OCI-LY7 (cell line): ENCODE data around the gene TGFBR2. TPM values are rescaled to one million over a fixed set of nuclear protein-coding genes. Genes with fewer than 3 reads are reported as not detected.

Experiments
- BruUV-seq: library from RNA; stranded (reverse); fragments of 400-500 nt; replicated peaks from 2 replicates; lab custom pipeline; 2021; lab: Mats Ljungman, UMichigan
- CTCF ChIA-PET: fragments of 300-600 bp; sonication (Branson Sonifier 250); formaldehyde crosslinking; loops from one replicate; lab custom pipeline; 2022; ENCODE audit warnings: antibody characterized with exemption; ENCODE audit not compliant: unreplicated experiment; lab: Charles Lee
- POLR2A ChIA-PET: fragments of 300-600 bp; sonication (Branson Sonifier 250); formaldehyde crosslinking; loops from one replicate; lab custom pipeline; 2022; ENCODE audit warnings: antibody characterized with exemption; lab: Charles Lee
- DNase-seq: peaks from one replicate; pipeline ENCODE4 v3.0.0-alpha.2; 2015; ENCODE audit warnings: low spot score
- H2AFZ ChIP-seq: fragments of 200-600 bp; sonication (generic), shearing (Covaris generic); 2 replicates; pipeline ENCODE4 v1.6.1; 2014; ENCODE audit warnings: mild to moderate bottlenecking, antibody characterized with exemption, low read length, moderate library complexity
- H3K27ac ChIP-seq: fragments of 200-600 bp; sonication (generic); 2 replicates; pipeline ENCODE4 v1.5.1; 2014; ENCODE audit warnings: mixed run types, low read depth, mild to moderate bottlenecking, moderate library complexity, low read length, inconsistent platforms; ENCODE audit not compliant: poor library complexity, severe bottlenecking
- H3K36me3 ChIP-seq: fragments of 200-600 bp; sonication (generic); 2 replicates; pipeline ENCODE4 v1.6.1; 2014; ENCODE audit warnings: mild to moderate bottlenecking, antibody characterized with exemption, low read length, moderate library complexity, mixed read lengths; ENCODE audit not compliant: insufficient read depth
- H3K4me1 ChIP-seq: fragments of 200-600 bp; sonication (generic); 2 replicates; pipeline ENCODE4 v1.5.1; 2014; ENCODE audit warnings: mild to moderate bottlenecking, low read length; ENCODE audit not compliant: insufficient read depth, poor library complexity, severe bottlenecking
- H3K4me2 ChIP-seq: fragments of 200-600 bp; sonication (generic); 2 replicates; pipeline ENCODE4 v1.6.1; 2014; ENCODE audit warnings: mild to moderate bottlenecking, low read length
- H3K4me3 ChIP-seq: fragments of 200-600 bp; sonication (generic); 2 replicates; pipeline ENCODE4 v1.5.1; 2014; ENCODE audit warnings: mild to moderate bottlenecking, low read depth, low read length; ENCODE audit not compliant: poor library complexity, severe bottlenecking
- H3K79me2 ChIP-seq: fragments of 200-600 bp; sonication (generic); 2 replicates; pipeline ENCODE4 v1.6.1; 2016; ENCODE audit warnings: low read depth, mild to moderate bottlenecking, low read length, moderate library complexity, mixed read lengths; ENCODE audit not compliant: insufficient read depth
- H3K9me2 ChIP-seq: fragments of 200-600 bp; sonication (generic); 2 replicates; pipeline ENCODE4 v1.6.1; 2016; ENCODE audit warnings: mild to moderate bottlenecking, low read length, mixed read lengths; ENCODE audit not compliant: insufficient read depth
- H3K9me3 ChIP-seq: fragments of 200-600 bp; sonication (generic); 2 replicates; pipeline ENCODE4 v1.6.1; 2014; ENCODE audit warnings: mild to moderate bottlenecking, mixed run types, low read length, mixed read lengths
- H4K20me1 ChIP-seq: fragments of 200-600 bp; sonication (generic); 2 replicates; pipeline ENCODE4 v1.6.1; 2014; ENCODE audit warnings: mild to moderate bottlenecking, antibody characterized with exemption, low read length, moderate library complexity, mixed read lengths; ENCODE audit not compliant: insufficient read depth
- CTCF ChIP-seq: fragments of 200-600 bp; sonication (generic); conservative IDR thresholded peaks from 2 replicates; pipeline ENCODE4 v1.5.1; 2014; ENCODE audit warnings: mild to moderate bottlenecking, antibody characterized with exemption, low read length, moderate library complexity, mixed read lengths
- EZH2phosphoT487 ChIP-seq: fragments of 200-600 bp; sonication (generic); IDR thresholded peaks from 2 replicates; pipeline ENCODE4 v1.6.1; 2018; ENCODE audit warnings: low read depth, borderline replicate concordance, mild to moderate bottlenecking, mixed run types, antibody characterized with exemption, low read length, moderate library complexity, mixed read lengths
- intact Hi-C: fragments of 100-400 bp; cut with micrococcal nuclease; formaldehyde crosslinking; loops from one replicate; pipeline ENCODE4 v1.10.0; 2022; ENCODE audit not compliant: unreplicated experiment
- total RNA-seq, 2 experiments: library from RNA; depleted of rRNA in 1 of 2; stranded (reverse); fragments of >200 nt in 1 of 2; shearing (Covaris generic) in 1 of 2; gene quantifications; 2 replicates each; pipeline ENCODE4 v1.2.3, GENCODE V29; 2014 to 2022

TGFBR2 gene
- total RNA-seq, 2 experiments from 2014 or later: 25.2 to 28.1 TPM

GRCh38 chr3:30696896-30697295 lies 90.5 kb downstream of the TGFBR2 start:
- POLR2A ChIA-PET: interaction anchor here (0.9 to 1.7 kb wide), 6 partner anchors 12 to 90 kb away, joined by 3 to 5 read pairs (median 4); no protein-coding TSS in a partner anchor
- no peak overlapping the region for H3K4me2 ChIP-seq
- TF ChIP-seq CTCF (no peak), EZH2phosphoT487 (no peak)
- peaks cover 4% of the 10 kb centered on the region; the same call in 1 of the 2 replicates for H4K20me1 ChIP-seq
- H3K9me3 ChIP-seq: no peaks in the 10 kb centered on the region
- intact Hi-C loops: loop anchor here (10.0 kb wide), 2 partner anchors 232 to 382 kb away; no protein-coding TSS in a partner anchor
- CTCF ChIA-PET: no interaction called here
- peaks cover 54% of the 10 kb centered on the region for H3K36me3 ChIP-seq
- peaks cover 7% of the 10 kb centered on the region for H3K4me1 ChIP-seq
- no peaks in the 10 kb centered on the region for H3K9me2 ChIP-seq
- BruUV-seq: no TSS peak
- no peak overlapping the region for H2AFZ ChIP-seq
- H3K4me3 ChIP-seq: no peak overlapping the region
- no peaks in the 10 kb centered on the region for H3K79me2 ChIP-seq
- no peak overlapping the region for H3K27ac ChIP-seq
- DNase-seq: no peak

- BruUV-seq: no TSS peak
- Histone ChIP-seq H3K4me2 (no peak overlapping the region), H3K27ac (no peak overlapping the region), H3K9me3 (peaks cover 13% of the 10 kb centered on the region), H3K36me3 (peaks cover 38% of the 10 kb centered on the region), H3K4me3 (no peak overlapping the region), H3K4me1 (peaks cover 7% of the 10 kb centered on the region), H4K20me1 (no peaks in the 10 kb centered on the region), H3K9me2 (no peaks in the 10 kb centered on the region), H2AFZ (no peak overlapping the region), H3K79me2 (no peaks in the 10 kb centered on the region)
- intact Hi-C loops: loop anchor here (10.0 kb wide), 2 partner anchors 234 to 384 kb away; no protein-coding TSS in a partner anchor
- ChIA-PET CTCF (interaction anchor here (0.9 kb wide), 1 partner anchor 12 kb away, joined by 3 read pairs; no protein-coding TSS in a partner anchor), POLR2A (interaction anchor here (1.4 kb wide), 1 partner anchor 14 kb away, joined by 3 read pairs; no protein-coding TSS in a partner anchor)
- no peak for DNase-seq
- TF ChIP-seq CTCF (no peak), EZH2phosphoT487 (no peak)
Measured at GRCh38 chr3:30698549-30698948, 92.1 kb downstream of the TGFBR2 start.

- H3K4me3 ChIP-seq: no peak overlapping the region
- ChIA-PET CTCF (no interaction called here), POLR2A (no interaction called here)
- H3K79me2 ChIP-seq: no peaks in the 10 kb centered on the region
- no peaks in the 10 kb centered on the region for H4K20me1 ChIP-seq
- H3K4me2 ChIP-seq: no peak overlapping the region
- H3K9me3 ChIP-seq: peaks cover 14% of the 10 kb centered on the region
- H3K4me1 ChIP-seq: peaks cover 7% of the 10 kb centered on the region
- TF ChIP-seq CTCF (no peak), EZH2phosphoT487 (no peak)
- no peaks in the 10 kb centered on the region for H3K9me2 ChIP-seq
- no peak overlapping the region for H3K27ac ChIP-seq
- BruUV-seq: no TSS peak
- H2AFZ ChIP-seq: no peak overlapping the region
- no peak for DNase-seq
- intact Hi-C loops: loop anchor here (10.0 kb wide), 2 partner anchors 235 to 385 kb away; no protein-coding TSS in a partner anchor
- H3K36me3 ChIP-seq: peaks cover 25% of the 10 kb centered on the region
Measured at GRCh38 chr3:30699927-30700326, 93.5 kb downstream of the TGFBR2 start.
